IPS-15b (cell line): ENCODE data around the gene PIAS1.
"Not testable (repeated sequence)": the region's sequence is repeated elsewhere in the genome, so short reads cannot be mapped to it uniquely, and the experiment has no call there.

Source experiments
- H3K27me3 ChIP-seq: one replicate; pipeline ENCODE4 v1.6.1; 2013; ENCODE audit warnings: low read length; ENCODE audit not compliant: control insufficient read depth, insufficient read depth
- H3K36me3 ChIP-seq: one replicate; pipeline ENCODE4 v1.6.1; 2013; ENCODE audit warnings: low read length; ENCODE audit not compliant: control insufficient read depth, insufficient read depth
- H3K4me1 ChIP-seq: one replicate; pipeline ENCODE4 v1.6.1; 2013; ENCODE audit warnings: mild to moderate bottlenecking, low read length; ENCODE audit not compliant: control insufficient read depth, insufficient read depth
- H3K4me3 ChIP-seq: one replicate; pipeline ENCODE4 v1.5.1; 2013; ENCODE audit warnings: low read depth, low read length
- H3K9ac ChIP-seq: one replicate; pipeline ENCODE4 v1.6.1; 2013; ENCODE audit warnings: low read depth, mild to moderate bottlenecking, low read length
- H3K9me3 ChIP-seq: one replicate; pipeline ENCODE4 v1.6.1; 2013; ENCODE audit warnings: mild to moderate bottlenecking, low read length; ENCODE audit not compliant: control insufficient read depth, insufficient read depth

The PIAS1 gene

GRCh38 chr15:68201879-68202261, 147.8 kb downstream of the PIAS1 start:
- H3K4me1 ChIP-seq = peaks cover 19% of the 10 kb centered on the region
- H3K4me3 ChIP-seq = no peak overlapping the region
- no peaks in the 10 kb centered on the region for H3K36me3 ChIP-seq
- H3K9ac ChIP-seq = no peak overlapping the region
- H3K9me3 ChIP-seq = no peaks in the 10 kb centered on the region
- H3K27me3 ChIP-seq = no peaks in the 10 kb centered on the region

DNA sequence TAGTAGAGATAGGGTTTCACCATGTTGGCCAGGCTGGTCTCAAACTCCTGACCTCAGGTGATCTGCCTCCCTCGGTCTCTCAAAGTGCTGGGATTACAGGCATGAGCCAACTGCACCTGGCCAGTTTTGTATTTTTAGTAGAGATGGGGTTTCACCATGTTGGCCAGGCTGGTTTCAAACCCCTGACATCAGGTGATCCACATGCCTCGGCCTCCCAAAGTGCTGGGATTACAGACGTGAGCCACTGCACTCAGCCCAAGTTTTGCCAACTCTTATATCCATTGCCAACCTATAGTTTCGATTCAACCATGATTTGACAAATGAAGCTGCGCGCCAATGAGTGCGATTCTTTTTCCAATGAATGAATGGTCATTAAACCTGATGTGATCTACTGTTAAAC, 148.9 kb downstream of the PIAS1 start:
- not testable (repeated sequence) for H3K9me3 ChIP-seq, H3K36me3 ChIP-seq, H3K27me3 ChIP-seq, H3K4me3 ChIP-seq, H3K9ac ChIP-seq
- peaks cover 20% of the 10 kb centered on the region for H3K4me1 ChIP-seq

DNA sequence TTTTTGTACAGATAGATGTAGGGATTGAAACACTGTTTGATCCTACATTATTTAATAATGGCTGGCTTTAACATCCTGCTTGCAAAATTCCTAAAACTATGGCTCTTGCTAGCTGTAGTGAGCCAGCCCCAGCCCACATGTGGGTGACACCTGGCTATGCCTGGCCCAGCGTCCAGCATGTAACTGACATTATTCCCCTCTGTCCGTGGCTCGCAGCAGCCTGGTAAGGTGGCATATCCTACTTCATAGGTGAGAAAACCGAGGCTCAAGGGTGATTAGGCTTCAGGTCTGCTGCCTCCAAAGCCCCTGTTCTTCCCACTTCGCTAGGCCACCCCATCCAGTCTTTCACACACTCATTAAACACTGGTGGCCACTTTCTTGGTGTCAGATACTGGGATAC, 149.4 kb downstream of the PIAS1 start:
- H3K36me3 ChIP-seq = peaks cover 6% of the 10 kb centered on the region

DNA sequence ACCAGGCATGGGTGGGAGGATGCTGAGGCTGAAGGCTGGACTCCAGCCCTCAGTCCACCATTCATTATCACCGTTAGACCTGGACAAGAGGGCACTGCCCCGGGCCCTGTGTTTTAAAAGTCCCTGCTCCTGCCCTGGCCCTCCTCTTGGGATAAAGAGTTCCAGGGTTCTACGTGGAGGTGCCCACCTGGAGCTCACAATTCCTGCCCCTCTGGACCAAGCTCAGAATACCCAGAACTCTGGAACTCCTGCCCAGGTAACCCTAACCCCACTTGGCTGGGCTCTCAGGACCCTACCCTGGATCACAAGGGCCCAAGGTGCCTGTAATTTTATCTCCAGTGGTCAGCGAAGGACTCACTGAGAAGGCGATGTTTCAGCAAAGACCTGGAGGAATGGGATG, 149.8 kb downstream of the PIAS1 start:
- peaks cover 20% of the 10 kb centered on the region for H3K4me1 ChIP-seq
- no peak overlapping the region for H3K9ac ChIP-seq

More for the DNA sequence above, 149.4 kb downstream of the PIAS1 start:
- Histone ChIP-seq H3K27me3 (no peaks in the 10 kb centered on the region), H3K4me3 (no peak overlapping the region), H3K9me3 (no peaks in the 10 kb centered on the region), H3K4me1 (peaks cover 20% of the 10 kb centered on the region), H3K9ac (no peak overlapping the region)

DNA sequence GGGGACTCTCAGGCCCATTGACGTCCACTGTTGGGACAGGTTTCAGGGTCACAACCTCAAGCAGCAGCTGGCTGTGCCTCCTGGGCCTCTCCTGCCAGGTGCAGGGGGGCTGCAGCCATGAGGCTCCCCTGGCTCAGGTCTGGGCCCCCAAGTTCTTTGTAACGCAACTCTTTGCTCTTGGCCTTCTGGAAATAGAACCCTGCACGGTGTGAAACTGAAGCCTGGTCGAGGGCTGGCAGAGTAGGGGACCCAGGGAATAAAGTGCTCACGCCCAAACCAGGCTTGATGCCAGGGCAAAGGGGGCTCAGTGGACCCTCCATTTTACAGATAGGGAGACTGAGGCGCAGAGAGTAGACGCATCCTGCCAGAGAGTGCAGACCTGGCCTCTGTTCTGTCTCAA, 150.2 kb downstream of the PIAS1 start:
- H3K27me3 ChIP-seq = no peaks in the 10 kb centered on the region
- H3K4me3 ChIP-seq = no peak overlapping the region
- H3K36me3 ChIP-seq = peaks cover 6% of the 10 kb centered on the region
- peaks cover 20% of the 10 kb centered on the region for H3K4me1 ChIP-seq
- no peak overlapping the region for H3K9ac ChIP-seq
- no peaks in the 10 kb centered on the region for H3K9me3 ChIP-seq

More for the DNA sequence above, 149.8 kb downstream of the PIAS1 start:
- Histone ChIP-seq H3K27me3 (no peaks in the 10 kb centered on the region), H3K9me3 (no peaks in the 10 kb centered on the region), H3K4me3 (no peak overlapping the region), H3K36me3 (peaks cover 6% of the 10 kb centered on the region)

- Histone ChIP-seq H3K9me3 (no peaks in the 10 kb centered on the region), H3K4me1 (peaks cover 20% of the 10 kb centered on the region), H3K27me3 (no peaks in the 10 kb centered on the region), H3K4me3 (no peak within 1 kb of the TSS), H3K36me3 (peaks cover 6% of the 10 kb centered on the region), H3K9ac (no peak within 1 kb of the TSS)
Observed at GRCh38 chr15:68204776-68205557, 150.9 kb downstream of the PIAS1 start, which contains the start of gene CALML4. TSS of gene CALML4 (minus strand) at chr15:68205332. CDS start at chr15:68205247, 85 bp downstream.

DNA sequence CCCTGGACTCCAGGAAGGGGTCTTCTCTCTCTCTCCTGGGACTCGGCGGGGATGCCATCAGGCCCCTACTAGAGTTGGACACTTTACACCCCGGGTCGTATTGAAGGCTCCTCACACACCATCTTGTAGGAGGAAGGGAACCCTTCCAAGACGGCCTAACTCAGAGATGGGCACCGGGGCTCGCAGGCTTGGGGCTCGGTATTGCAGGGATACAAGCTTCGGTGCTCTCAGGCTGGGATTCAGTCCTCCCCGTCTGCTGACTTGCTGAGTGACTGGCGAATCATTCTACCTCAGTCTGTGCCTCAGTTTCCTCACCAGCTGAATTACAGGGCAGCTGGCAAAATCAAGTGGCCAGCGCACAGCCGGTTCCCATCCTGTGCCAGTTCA, 151.4 kb downstream of the PIAS1 start:
- Histone ChIP-seq H3K27me3 (no peaks in the 10 kb centered on the region), H3K36me3 (peaks cover 6% of the 10 kb centered on the region), H3K4me1 (peaks cover 19% of the 10 kb centered on the region), H3K4me3 (no peak overlapping the region), H3K9ac (no peak overlapping the region), H3K9me3 (no peaks in the 10 kb centered on the region)

DNA sequence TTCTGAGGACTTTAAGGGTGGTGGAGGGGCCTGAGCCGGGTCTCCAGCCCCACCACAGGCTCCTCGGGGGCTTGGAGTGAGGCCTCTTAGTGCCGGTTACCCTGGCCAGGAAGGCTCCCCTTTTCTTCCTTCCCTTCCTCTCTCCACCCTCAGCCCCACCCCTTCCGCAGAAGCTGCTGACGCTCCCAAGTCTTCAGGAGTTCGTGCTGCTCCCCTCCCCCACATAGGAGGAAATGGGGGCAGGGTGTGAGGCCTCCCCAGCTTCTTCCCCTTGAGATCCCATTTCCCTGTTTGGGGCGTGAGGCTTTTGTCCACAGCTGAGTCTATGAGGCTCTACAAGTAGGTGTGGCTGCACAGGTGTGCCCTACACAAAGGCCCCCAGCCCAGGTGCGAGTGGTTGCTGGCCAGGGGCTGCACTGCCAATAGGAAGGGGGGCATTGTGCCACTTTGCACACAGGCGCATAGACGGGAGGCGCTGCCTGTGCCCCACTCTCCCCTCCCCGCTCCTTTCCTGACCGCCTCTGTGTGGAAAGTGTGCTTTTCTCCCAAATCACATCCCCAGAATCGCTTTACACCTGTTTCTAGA, 151.9 kb downstream of the PIAS1 start:
- peaks cover 18% of the 10 kb centered on the region for H3K4me1 ChIP-seq
- H3K36me3 ChIP-seq = peaks cover 6% of the 10 kb centered on the region
- no peak overlapping the region for H3K4me3 ChIP-seq
- no peaks in the 10 kb centered on the region for H3K27me3 ChIP-seq
- no peaks in the 10 kb centered on the region for H3K9me3 ChIP-seq
- no peak overlapping the region for H3K9ac ChIP-seq

DNA sequence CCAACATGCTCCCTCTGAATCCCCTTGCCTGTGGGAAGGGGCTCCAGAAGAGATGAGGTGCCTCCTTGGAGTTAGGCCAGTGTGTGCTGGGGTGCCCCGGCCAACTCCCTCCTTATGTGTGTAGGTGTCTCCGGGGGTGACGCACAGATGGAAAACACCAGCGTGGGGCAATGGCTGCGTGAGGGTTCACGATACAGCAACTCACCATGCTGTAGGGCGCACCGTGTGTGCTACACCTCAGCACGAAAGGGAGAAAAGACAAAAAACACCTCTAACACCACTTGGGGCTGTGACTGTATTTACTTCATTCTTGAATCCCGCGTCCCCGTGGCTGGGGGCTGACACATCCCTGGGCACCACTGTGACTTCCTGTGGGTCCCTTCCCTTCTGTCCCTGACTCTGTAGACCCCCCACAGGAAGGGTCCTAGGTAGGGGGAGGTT, 152.6 kb downstream of the PIAS1 start:
- Histone ChIP-seq H3K4me3 (no peak overlapping the region), H3K4me1 (peaks cover 13% of the 10 kb centered on the region), H3K9ac (no peak overlapping the region), H3K9me3 (no peaks in the 10 kb centered on the region), H3K27me3 (no peaks in the 10 kb centered on the region), H3K36me3 (peaks cover 6% of the 10 kb centered on the region)

GRCh38 chr15:68207176-68207935, 153.2 kb downstream of the PIAS1 start:
- H3K9ac ChIP-seq = peak overlapping the region; percentile 47
- H3K4me1 ChIP-seq = peaks cover 11% of the 10 kb centered on the region

GRCh38 chr15:68208136-68208535, 154.0 kb downstream of the PIAS1 start:
- H3K36me3 ChIP-seq = peaks cover 6% of the 10 kb centered on the region
- no peaks in the 10 kb centered on the region for H3K9me3 ChIP-seq
- H3K27me3 ChIP-seq = no peaks in the 10 kb centered on the region
- no peak overlapping the region for H3K4me3 ChIP-seq
- no peak overlapping the region for H3K9ac ChIP-seq
- peaks cover 11% of the 10 kb centered on the region for H3K4me1 ChIP-seq

More at GRCh38 chr15:68207176-68207935, 153.2 kb downstream of the PIAS1 start:
- Histone ChIP-seq H3K4me3 (no peak overlapping the region), H3K27me3 (no peaks in the 10 kb centered on the region), H3K9me3 (no peaks in the 10 kb centered on the region), H3K36me3 (peaks cover 6% of the 10 kb centered on the region)
